ENCODE data around the gene C11orf58. TPM values are rescaled to one million over a fixed set of nuclear protein-coding genes. Genes with fewer than 3 reads are reported as not detected.

C11orf58 gene
- total and polyA plus RNA-seq, 2 donors from 2014 or later = 113 to 117 TPM

- Histone ChIP-seq H3K9me3 (ENCODE audit: control insufficient read depth in 2 of 3, insufficient read depth in 1 of 3, low read length in 3 of 3) (no peaks in the 10 kb centered on the region), H3K27ac (ENCODE audit: low read depth in 2 of 2, low read length in 2 of 2) (no peak overlapping the region), H3K4me3 (ENCODE audit: low read length in 3 of 3) (no peak overlapping the region), H3K4me1 (ENCODE audit: control insufficient read depth in 2 of 3, insufficient read depth in 2 of 3, low read depth in 1 of 3, low read length in 3 of 3) (peaks cover 0 to 6% (median 0%) of the 10 kb centered on the region in 3 donors), H3K9ac (ENCODE audit: low read length in 3 of 3) (no peak overlapping the region), H3K36me3 (ENCODE audit: control insufficient read depth in 2 of 3, insufficient read depth in 3 of 3, low read length in 3 of 3) (peaks cover 0 to 28% (median 3%) of the 10 kb centered on the region in 3 donors), H3K27me3 (ENCODE audit: control insufficient read depth, insufficient read depth, low read length) (no peaks in the 10 kb centered on the region)
- DNase-seq (no peak), FAIRE-seq (no peak)
- intact Hi-C loops (cut with DNase I) = no loop called here
- TF ChIP-seq CTCF (IDR thresholded peaks at IDR 0.05; ENCODE audit: borderline replicate concordance, extremely low read depth, insufficient read depth) = no peak
Observed at GRCh38 chr11:16799890-16800289, 61.4 kb downstream of the C11orf58 start.

- Histone ChIP-seq H3K9me3 (ENCODE audit: control insufficient read depth in 2 of 3, insufficient read depth in 1 of 3, low read length in 3 of 3) (no peaks in the 10 kb centered on the region), H3K4me1 (ENCODE audit: control insufficient read depth in 2 of 3, insufficient read depth in 2 of 3, low read depth in 1 of 3, low read length in 3 of 3) (peaks cover 0 to 6% (median 0%) of the 10 kb centered on the region in 3 donors), H3K36me3 (ENCODE audit: control insufficient read depth in 2 of 3, insufficient read depth in 3 of 3, low read length in 3 of 3) (peaks cover 0 to 28% (median 3%) of the 10 kb centered on the region in 3 donors), H3K4me3 (ENCODE audit: low read length in 3 of 3) (no peak overlapping the region), H3K27me3 (ENCODE audit: control insufficient read depth, insufficient read depth, low read length) (no peaks in the 10 kb centered on the region), H3K9ac (ENCODE audit: low read length in 3 of 3) (no peak overlapping the region), H3K27ac (ENCODE audit: low read depth in 2 of 2, low read length in 2 of 2) (no peak overlapping the region)
- TF ChIP-seq CTCF (IDR thresholded peaks at IDR 0.05; ENCODE audit: borderline replicate concordance, extremely low read depth, insufficient read depth) = no peak
- intact Hi-C loops (cut with DNase I) = no loop called here
- DNase-seq = no peak
- no peak for FAIRE-seq
Observed at GRCh38 chr11:16800382-16800781, 61.9 kb downstream of the C11orf58 start.

GRCh38 chr11:16801288-16801980 is 63.0 kb downstream of the C11orf58 start:
- peaks cover 0 to 6% (median 0%) of the 10 kb centered on the region in 3 donors for H3K4me1 ChIP-seq (ENCODE audit: control insufficient read depth in 2 of 3, insufficient read depth in 2 of 3, low read depth in 1 of 3, low read length in 3 of 3)
- no peak for FAIRE-seq
- no peak overlapping the region for H3K9ac ChIP-seq (ENCODE audit: low read length in 3 of 3)
- TF ChIP-seq CTCF (IDR thresholded peaks at IDR 0.05; ENCODE audit: borderline replicate concordance, extremely low read depth, insufficient read depth) = no peak
- H3K27me3 ChIP-seq (ENCODE audit: control insufficient read depth, insufficient read depth, low read length) = no peaks in the 10 kb centered on the region
- no peaks in the 10 kb centered on the region for H3K9me3 ChIP-seq (ENCODE audit: control insufficient read depth in 2 of 3, insufficient read depth in 1 of 3, low read length in 3 of 3)
- no peak for DNase-seq
- H3K36me3 ChIP-seq (ENCODE audit: control insufficient read depth in 2 of 3, insufficient read depth in 3 of 3, low read length in 3 of 3) = peaks cover 0 to 29% (median 3%) of the 10 kb centered on the region in 3 donors
- no peak overlapping the region for H3K27ac ChIP-seq (ENCODE audit: low read depth in 2 of 2, low read length in 2 of 2)
- intact Hi-C loops (cut with DNase I) = no loop called here
- no peak overlapping the region for H3K4me3 ChIP-seq (ENCODE audit: low read length in 3 of 3)
